ENCODE results near the gene RAB40A.

RAB40A gene

GRCh38 chrX:103519389-103519788 is at the start of gene RAB40A:
TSS of gene RAB40A (minus strand) at chrX:103519489. CDS start at chrX:103500756, 18,733 bp downstream.
- no peak for DNase-seq

- no peak for DNase-seq
These were observed 46.5 kb upstream of the RAB40A start for GRCh38 chrX:103565752-103566151.

GRCh38 chrX:103565197-103565596 is 45.9 kb upstream of the RAB40A start:
- no peak for DNase-seq

GRCh38 chrX:103562801-103563200 is 43.5 kb upstream of the RAB40A start:
- DNase-seq = no peak

- no peak for DNase-seq
These were observed 41.0 kb upstream of the RAB40A start for GRCh38 chrX:103560256-103560655.

- no peak for DNase-seq
These were observed 37.8 kb upstream of the RAB40A start for GRCh38 chrX:103556963-103557612.

- DNase-seq = peak in 12 of 14 donors; percentile 0 to 75 (median 24)
These were observed 35.6 kb upstream of the RAB40A start for GRCh38 chrX:103554687-103555424.

- DNase-seq = no peak
These were observed 32.9 kb upstream of the RAB40A start for GRCh38 chrX:103552236-103552635.

- no peak for DNase-seq
These were observed 31.2 kb upstream of the RAB40A start for GRCh38 chrX:103550415-103551051.

GRCh38 chrX:103549916-103550315 is 30.6 kb upstream of the RAB40A start:
- DNase-seq = no peak

GRCh38 chrX:103540145-103540544 is 20.9 kb upstream of the RAB40A start:
- DNase-seq = no peak

GRCh38 chrX:103539695-103540094 is 20.4 kb upstream of the RAB40A start:
- no peak for DNase-seq

- DNase-seq = no peak
These were observed 19.4 kb upstream of the RAB40A start for GRCh38 chrX:103538728-103539127.

GRCh38 chrX:103537871-103538387 is 18.6 kb upstream of the RAB40A start:
- no peak for DNase-seq

- no peak for DNase-seq
These were observed 17.4 kb upstream of the RAB40A start for GRCh38 chrX:103536732-103537131.

GRCh38 chrX:103536071-103536470 is 16.8 kb upstream of the RAB40A start:
- DNase-seq = no peak

GRCh38 chrX:103535206-103535605 is 15.9 kb upstream of the RAB40A start:
- no peak for DNase-seq

- peak in 11 of 14 donors; percentile 3 to 71 (median 46) for DNase-seq
These were observed 14.4 kb upstream of the RAB40A start for GRCh38 chrX:103533511-103534216.

- no peak for DNase-seq
These were observed 11.7 kb upstream of the RAB40A start for GRCh38 chrX:103531002-103531401.

- DNase-seq = no peak
These were observed 11.3 kb upstream of the RAB40A start for GRCh38 chrX:103530545-103530944.

- DNase-seq = no peak
These were observed 10.3 kb upstream of the RAB40A start for GRCh38 chrX:103529550-103529949.

- DNase-seq = no peak
These were observed 5.5 kb upstream of the RAB40A start for GRCh38 chrX:103524747-103525146.

- no peak for DNase-seq
These were observed 4.3 kb upstream of the RAB40A start for GRCh38 chrX:103523605-103524004.
